Activated gamma-delta T cell treated with Interleukin-2 at 50 U/mL for 16 hours (primary cell): ENCODE data around the gene PLEKHG1.

ENCODE experiments used
- DNase-seq: peaks from one replicate; pipeline ENCODE4 v3.0.0-alpha.2; 2020

Gene PLEKHG1

GRCh38 chr6:150641398-150642139, 41.9 kb downstream of the PLEKHG1 start:
- DNase-seq = no peak

GRCh38 chr6:150646228-150646627, 46.5 kb downstream of the PLEKHG1 start:
- DNase-seq = no peak

- no peak for DNase-seq
Measured at GRCh38 chr6:150647051-150647450, 47.4 kb downstream of the PLEKHG1 start.
